ENCODE measurements around the gene CHL1. TPM values are rescaled to one million over a fixed set of nuclear protein-coding genes. Genes with fewer than 3 reads are reported as not detected.

CHL1 gene
- total RNA-seq, 1 donor from 2014 or later = 17.9 TPM

DNA sequence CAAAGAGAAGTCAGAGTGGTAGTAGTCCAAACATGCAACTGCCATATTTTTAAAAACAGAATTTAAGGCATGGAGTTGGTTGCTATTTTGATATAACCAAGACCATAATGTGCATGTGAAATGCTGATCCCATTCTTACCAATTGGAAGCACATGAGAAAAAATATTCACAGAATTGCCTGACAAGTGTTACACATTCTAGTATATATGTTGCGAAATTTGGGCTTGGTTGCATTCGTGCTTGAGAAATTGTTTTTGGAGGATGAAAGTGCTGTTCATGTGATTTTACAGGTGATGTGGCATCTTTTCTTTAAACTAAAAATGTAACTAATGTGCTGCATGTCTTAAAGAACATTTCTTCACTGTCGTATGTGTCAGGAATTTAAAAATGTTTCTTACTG is 199.7 kb downstream of the CHL1 start:
- no peak for DNase-seq (ENCODE audit: low spot score)

DNA sequence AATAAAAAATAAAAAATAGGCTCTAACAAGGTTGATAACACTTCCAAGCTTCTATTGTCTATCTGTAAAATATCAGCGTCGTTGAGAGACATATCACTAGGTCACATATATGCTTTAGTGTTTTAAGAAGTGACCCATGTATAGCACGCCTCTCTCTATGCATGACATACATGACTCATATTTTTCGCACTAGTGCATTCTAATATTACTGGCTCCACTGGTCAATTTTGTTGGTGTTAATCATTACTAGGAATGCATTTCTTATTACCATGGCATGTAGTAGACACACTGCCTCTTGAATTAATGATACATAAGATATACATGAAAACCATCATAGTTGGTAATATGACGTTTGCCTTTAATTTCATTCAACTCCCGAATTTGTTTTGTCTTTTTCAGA is 203.1 kb downstream of the CHL1 start:
- DNase-seq (ENCODE audit: low spot score) = no peak

DNA sequence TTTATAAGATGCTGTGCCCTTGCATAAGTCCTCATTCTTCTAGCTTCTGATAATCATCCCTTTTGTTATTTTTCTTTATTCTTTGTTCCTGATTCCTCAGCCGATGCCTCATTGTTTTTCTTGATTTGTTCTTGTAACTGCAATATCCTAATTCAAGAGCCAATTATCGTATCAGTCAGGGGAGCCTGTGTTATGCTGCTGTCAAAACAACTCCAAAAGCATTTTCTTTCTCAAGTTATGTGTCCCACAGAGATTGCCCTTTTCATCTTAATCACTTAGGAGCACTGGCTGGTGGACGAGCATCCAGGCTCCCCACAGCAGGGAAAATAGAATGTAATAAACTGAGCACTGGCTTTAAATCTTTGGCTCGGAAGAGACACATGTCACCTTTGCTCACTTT is 207.3 kb downstream of the CHL1 start:
- no peak for DNase-seq (ENCODE audit: low spot score)

DNA sequence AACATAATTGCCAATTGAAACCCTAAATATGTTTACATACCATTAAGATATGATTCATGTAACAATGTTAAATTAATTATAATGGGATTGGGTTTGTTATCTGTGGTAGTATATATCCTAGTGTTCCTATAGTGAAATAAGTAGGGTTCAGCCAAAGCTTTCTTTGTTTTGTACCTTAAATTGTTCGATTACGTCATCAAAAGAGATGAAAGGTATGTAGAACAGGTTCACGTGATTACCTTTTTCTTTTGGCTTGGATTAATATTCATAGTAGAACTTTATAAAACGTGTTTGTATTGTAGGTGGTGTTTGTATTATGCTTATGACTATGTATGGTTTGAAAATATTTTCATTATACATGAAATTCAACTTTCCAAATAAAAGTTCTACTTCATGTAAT is 212.4 kb downstream of the CHL1 start:
- no peak for DNase-seq (ENCODE audit: low spot score)

DNA sequence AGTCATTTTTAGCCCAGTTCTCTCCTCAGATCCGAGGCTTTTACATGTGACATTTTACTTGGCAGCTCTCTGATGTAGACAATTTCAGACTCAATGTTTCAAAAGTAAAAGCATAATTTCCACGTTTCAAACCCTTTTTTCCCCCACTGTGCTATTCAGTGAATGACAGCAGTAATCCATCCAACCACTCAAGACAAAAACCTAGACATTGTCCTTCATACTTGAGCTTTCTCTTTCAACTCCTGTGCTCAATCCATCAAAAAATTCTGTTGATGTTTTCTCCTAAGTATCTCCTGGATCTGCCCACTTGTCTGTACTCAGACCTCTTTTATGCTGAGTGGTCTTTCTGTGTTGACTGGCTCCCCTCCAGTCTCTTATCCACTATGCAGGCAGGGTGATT is 214.7 kb downstream of the CHL1 start:
- no peak for DNase-seq (ENCODE audit: low spot score)

DNA sequence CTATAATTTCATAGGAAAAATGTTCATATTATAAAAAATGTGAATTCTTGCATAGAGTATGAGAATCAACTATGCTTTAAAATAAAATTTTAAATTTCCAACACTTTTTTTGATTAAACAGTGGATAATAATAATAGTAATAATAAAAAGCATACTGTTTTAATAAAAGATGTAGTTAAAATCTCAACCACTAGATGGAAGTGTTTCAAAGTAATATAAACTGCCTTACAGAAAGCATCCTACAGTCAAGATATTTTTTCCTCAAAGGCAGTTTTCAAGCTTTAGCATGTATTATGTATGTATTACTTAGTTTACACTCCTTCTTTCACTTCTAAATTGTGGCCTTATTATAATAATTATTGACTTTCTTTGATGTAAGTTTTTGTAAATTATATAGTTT is 217.5 kb downstream of the CHL1 start:
- DNase-seq (ENCODE audit: low spot score) = no peak

DNA sequence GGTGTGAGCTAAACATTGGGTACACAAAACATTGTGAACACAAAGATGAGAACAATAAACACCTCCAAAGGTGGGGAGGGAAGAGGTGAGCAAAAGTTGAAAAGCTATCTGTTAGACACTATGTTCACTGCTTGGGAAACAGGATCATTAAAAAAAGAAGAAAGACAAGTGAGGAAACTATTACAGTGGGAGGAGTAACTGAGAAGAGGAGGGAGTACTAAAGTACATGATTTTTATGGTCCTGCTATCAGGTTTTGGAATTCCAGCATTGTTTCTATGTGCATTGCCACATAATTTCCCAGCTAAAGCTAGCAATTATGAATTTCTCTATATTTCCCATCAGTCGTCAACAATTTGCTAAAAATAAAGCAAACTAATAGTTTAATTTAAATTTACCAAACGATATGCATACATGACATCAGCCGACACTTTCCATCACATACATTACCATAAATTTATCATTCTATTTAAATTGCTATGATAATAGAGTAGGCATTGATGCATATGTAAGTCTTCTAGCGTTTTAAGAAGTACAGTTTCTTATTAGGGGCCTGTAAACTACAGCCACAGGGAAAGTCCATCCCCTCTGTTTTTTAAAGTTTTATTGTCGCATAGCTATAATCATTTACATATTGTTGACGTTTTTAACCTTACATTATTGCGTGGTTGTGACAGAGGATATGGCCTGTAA is 221.8 kb downstream of the CHL1 start:
- DNase-seq (ENCODE audit: low spot score) = no peak

DNA sequence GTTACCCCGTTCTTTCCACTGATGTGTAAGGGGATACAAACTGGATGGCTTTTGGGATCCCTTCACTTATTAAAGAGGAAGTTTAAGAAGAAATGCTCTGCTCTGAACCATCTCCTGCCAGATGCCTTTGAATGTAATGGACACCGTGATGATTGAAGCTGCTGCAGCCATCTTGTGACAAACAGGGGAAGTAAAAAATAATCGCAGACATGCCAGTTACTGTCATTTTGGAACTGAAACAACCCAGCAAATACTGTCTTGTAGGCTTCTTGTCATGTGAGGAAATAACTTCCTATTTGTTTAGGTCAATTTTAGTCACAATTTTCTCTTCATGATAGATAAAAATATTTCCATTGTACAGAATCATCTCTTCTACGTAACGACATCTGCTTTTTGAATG is 224.0 kb downstream of the CHL1 start:
- DNase-seq (ENCODE audit: low spot score) = no peak

DNA sequence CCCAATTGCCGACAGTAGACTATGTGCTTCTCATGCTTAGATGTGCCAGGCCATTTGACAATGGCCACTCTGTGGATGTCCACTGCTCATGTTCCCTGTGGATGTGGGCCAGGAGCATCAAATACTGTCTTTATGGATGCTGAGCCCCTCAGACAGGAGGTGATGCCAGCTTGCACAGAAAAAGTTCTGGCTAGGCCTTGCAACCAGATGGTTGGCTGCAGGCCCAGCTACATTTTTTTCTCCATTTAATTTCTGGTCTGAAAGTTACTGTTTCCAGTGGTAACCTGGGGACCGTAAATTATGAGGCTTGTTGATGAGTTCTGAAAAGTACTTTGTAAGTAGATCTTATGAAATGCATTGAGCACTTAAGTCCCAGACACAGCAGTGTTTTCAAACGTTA is 228.5 kb downstream of the CHL1 start:
- no peak for DNase-seq (ENCODE audit: low spot score)

DNA sequence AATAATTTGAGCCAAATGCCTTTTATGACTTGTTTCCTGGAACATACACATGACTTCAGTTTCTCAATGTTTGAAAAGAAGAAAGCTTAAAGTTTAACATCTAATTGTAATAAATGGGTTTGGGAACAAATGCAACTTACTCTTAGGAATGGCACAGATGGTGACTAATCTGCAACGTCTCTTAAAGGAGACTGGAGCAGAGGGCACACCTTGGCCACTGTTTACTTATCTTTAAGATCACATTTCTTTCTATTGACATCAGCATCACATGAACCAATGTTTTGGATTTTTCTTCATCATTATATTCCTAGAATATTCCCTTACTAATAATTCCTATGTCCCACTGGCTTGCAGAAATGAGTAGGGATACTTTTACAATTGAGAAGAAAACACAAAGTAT is 229.5 kb downstream of the CHL1 start:
- DNase-seq (ENCODE audit: low spot score) = no peak

DNA sequence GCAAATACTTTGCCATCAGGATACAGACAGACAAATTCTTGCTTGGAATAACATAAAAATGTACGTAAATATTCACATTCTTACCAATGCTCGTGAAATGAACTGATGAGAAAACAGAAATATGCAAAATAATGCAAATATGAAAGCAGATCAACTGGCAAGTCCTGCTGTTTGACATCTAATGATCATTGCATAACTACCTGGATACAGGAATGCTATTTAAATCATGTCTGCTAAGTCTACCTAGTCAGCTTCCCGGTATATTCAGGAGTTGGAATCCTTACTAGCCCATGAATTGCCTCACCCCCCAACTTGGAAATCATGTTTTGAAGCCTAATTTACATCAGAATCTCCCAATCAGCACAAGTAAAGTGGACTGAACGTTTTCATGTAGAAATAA is 230.6 kb downstream of the CHL1 start:
- no peak for DNase-seq (ENCODE audit: low spot score)

DNA sequence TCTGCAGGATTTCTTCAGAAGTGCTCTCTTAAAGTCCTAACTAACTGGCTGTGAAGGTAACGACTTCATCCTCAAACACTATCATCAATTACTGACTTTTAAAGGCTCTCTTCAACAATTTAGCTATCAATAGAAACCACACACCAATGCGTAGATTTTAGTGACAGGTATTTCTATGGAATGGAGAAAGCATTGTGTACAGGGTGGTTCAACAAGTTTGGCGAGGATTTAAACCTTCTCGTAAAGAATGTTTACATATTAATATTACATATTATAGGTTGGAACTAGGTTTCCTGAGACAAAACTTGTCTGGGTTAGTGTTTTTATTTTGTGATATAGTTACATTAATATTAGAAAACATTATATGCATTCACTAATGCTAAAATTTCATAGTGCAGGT is 233.6 kb downstream of the CHL1 start:
- DNase-seq (ENCODE audit: low spot score) = no peak

DNA sequence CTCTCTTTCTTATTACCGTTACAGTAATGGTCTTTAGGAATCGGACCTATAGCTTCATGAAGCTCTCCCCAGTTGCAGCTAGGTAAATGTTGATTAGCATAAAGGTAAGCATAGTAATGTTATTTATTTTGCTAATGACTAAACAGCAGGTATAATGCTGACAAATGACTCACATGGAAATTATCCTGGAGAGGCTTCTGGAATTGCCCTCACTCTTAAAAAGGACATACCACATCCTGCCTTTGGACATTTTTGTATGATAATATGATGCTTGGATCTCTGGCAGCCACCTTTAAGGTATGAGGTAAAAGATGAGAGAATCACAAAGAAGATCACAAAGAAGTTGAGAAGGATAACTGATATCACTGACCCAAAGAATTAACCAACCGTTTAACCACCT is 238.6 kb downstream of the CHL1 start:
- no peak for DNase-seq (ENCODE audit: low spot score)

DNA sequence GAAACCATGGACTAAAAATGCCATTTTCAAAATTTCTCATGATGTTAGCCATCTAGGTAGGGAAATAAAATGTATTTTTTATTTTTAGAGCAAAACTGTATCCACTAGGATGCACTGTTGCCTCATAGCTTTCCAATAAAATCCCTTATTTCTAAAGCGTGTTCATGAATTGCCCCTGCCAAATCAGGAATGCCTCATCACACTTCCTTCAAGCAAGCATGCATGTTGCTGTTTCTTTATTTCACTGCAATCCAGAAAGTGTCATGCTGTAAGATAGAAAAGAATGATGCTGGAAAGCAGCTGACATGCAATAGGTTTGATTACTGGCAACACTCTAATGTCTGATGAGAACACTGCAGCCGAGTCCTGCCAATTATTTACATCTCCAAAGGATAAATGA is 239.5 kb downstream of the CHL1 start:
- DNase-seq (ENCODE audit: low spot score) = no peak

DNA sequence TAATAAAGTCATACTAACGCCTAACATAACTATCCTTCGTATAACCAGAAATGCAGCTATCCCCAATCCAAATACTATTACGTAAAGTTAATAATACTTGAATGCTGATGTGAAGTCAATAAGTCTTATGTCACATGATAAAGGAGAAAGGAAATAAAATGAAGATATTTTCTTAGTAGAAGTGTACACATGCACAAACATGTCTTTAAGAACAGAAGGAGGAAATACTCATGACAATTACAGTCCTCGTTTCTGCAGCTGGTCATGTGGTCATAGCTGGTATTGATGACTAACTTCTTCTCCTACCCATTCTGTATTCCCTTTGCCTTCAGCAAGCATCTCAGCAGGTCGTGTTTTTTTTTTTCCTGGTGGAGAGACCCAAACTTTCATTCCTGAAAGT is 244.3 kb downstream of the CHL1 start:
- DNase-seq (ENCODE audit: low spot score) = no peak

DNA sequence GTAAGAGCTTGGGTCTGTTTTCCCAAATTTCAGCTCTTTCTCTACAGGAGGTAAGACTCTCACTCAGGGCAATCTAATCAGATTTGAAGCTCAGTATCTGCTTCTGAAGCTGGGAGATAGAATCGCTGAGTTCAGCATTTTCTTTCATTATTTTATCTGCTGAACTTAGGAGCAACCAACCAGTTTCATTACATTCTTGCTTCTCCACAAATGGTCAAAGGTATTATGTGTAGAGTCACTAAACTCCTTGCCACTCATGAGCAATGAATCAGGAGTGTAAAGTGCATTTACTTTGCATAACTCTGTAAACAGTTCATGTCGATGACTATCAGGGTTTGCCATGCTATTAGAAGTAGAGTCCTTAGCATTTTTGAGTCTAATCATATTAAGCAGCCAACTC is 249.4 kb downstream of the CHL1 start:
- DNase-seq (ENCODE audit: low spot score) = no peak

DNA sequence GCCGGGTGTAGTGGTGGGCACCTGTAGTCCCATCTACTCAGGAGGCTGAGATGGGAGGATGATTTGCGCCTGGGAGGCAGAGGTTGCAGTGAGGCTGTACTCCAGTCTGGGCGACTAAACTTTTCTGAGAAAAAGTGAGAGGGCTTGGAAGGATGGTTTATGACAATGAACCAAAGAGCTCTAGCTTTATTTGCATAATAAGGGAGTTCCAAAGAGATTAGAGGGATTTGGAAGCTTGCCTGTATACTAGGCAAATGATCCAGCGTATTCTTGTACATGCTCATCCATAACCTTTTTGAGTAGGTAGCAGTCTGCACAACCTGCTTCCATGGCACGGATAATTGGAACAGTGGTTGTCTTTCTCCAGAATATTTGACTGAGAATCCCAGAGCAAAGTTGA is 251.1 kb downstream of the CHL1 start:
- no peak for DNase-seq (ENCODE audit: low spot score)

DNA sequence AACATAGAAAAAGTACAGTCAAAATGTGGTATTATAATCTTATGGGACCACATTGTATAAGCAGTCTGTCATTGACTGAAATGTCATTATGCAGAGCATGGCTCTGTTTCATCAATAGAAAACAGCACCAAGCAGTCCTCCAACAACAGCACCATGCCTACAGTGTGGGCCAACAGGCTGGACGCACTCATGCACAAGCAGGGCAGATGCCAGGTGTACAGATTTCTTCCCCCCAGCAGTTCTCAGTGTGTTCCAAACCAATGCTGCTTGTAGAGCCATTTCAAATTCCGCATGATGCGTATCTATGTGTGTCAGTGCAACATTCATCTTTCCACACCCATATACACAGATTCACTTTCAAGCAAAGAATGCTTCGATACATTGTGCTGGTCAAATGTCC is 253.1 kb downstream of the CHL1 start:
- DNase-seq (ENCODE audit: low spot score) = no peak

DNA sequence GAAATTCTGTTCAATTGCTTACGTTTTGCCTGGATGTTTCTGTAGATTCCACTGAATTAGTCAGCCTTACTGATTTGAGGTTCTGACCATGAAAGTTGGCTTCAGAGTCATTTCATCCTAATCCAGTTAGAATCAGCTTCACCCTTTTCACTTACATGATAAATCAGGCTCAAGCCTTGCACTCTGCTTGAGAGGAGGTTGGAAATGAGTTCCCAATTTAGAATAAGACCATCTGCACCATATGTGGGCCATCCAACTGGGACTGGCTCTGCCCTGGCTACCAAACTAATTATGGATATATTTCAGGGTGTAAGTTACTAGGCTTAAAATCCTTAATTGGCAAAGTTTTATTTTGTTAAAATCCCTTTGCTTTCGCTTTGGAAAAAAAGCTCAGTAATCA is 255.7 kb downstream of the CHL1 start:
- no peak for DNase-seq (ENCODE audit: low spot score)

DNA sequence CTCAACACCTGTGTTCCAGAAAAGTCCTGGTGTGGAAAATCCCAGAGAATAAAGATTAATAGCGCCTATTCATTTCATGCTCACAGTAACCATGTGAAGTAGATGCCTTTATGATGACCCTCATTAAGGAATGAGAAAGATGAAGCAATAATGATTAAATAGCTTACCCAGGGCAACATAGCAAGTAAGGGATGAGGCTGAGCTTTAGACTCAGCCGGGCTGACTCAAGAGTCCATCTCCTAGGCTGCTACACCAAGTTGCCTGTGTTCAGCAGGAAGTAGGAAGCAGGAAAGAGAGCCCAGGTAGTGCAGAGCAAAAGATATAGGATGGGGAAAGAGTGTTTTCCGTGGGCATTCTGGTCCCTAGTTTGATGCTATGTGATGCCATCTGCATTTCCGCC is 256.5 kb downstream of the CHL1 start:
- DNase-seq (ENCODE audit: low spot score) = no peak

DNA sequence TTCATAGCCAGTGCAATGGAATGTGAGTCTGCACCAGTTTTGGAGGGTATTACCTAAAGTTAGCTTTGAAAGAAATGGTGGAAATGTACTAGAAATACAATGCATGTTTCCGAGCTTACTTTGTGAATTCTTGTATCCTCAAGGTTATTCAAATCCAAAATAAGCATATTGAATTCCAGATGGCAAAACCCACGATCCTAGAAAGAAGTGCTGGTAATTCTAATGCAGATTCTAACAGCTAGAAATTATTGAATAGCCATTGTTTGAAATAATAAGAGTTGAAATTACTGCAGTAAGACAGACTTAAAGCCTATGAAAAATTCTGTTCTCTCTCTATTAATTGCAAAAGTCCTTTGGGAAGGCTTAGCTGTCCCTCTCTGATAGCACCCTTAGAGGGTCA is 258.4 kb downstream of the CHL1 start:
- no peak for DNase-seq (ENCODE audit: low spot score)

DNA sequence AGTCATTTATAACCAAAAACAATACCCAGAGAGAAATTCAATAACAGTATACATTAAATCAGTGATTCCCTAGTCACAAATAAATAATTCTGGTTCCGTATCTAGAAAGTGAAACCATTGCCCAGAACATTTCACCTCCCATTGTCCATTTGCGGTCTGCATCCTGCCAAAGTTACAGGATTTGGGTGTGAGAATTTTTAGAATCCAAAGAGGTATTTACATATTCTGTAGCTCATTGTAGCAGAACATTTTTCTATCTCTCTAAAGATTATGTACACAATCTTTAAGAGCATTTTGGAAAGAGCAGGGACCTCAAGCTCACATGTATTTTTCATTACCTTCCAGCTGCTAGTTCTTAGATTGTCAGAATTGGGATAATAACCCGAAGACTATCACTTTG is 261.6 kb downstream of the CHL1 start:
- DNase-seq (ENCODE audit: low spot score) = no peak

DNA sequence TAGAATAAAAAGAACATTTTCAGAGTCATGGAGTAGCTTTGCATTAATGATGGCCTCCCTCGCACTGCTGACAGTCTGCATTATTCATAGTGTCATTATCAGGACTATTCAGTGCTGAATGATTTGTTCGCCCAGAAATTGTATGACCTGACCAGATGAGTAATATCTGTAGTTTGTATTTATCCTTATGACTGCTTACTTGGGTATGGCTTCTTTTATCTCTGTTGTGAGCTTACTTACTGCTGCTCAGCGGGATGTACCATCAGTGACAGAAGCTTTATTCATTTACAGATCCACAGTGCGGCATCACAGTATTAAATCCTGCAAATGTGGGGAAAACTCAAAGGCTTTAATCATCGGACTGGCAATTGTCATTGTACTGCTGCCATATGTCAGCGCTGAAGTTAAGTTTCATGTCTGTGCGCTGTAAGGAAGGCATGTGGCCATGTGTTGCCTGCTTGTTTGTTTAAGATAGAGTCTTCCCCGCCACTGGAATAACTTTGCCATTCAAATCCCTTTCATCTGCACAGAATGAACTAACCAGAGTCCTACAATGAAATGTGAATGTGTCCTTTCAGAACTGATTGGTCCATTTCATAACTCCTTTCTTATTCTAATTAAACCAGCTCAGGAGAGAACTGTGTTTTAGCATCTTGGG is 262.2 kb downstream of the CHL1 start:
- no peak for DNase-seq (ENCODE audit: low spot score)

Data from mucosa of gallbladder (tissue), 1 donor.